Activated naive CD4-positive, alpha-beta T cell treated with anti-CD3 and anti-CD28 coated beads, Interleukin-2, amount 10 ng/mL, durations not matched to agents 7 days and 5 days (primary cell): ENCODE results near the gene CLIC5.
"Not testable (repeated sequence)": the region's sequence is repeated elsewhere in the genome, so short reads cannot be mapped to it uniquely, and the experiment has no call there.

Source experiments
- CTCF ChIA-PET: fragments of 350-600 bp; sonication (Branson Sonifier 250); formaldehyde crosslinking; loops from one replicate; lab custom pipeline; 2021; ENCODE audit warnings: antibody characterized with exemption; lab: Charles Lee
- DNase-seq: peaks from one replicate; pipeline ENCODE4 v3.0.0-alpha.2; 2020
- H3K27ac Mint-ChIP-seq: one replicate; pipeline ENCODE4 v1.8.0; 2021; ENCODE audit warnings: mild to moderate bottlenecking, moderate library complexity, mixed read lengths
- H3K27me3 Mint-ChIP-seq: one replicate; pipeline ENCODE4 v1.8.0; 2021; ENCODE audit warnings: mild to moderate bottlenecking, mixed read lengths
- H3K36me3 Mint-ChIP-seq: one replicate; pipeline ENCODE4 v1.8.0; 2021; ENCODE audit warnings: mixed read lengths
- H3K4me1 Mint-ChIP-seq: one replicate; pipeline ENCODE4 v1.8.0; 2021; ENCODE audit warnings: mixed read lengths
- H3K4me3 Mint-ChIP-seq: one replicate; pipeline ENCODE4 v1.8.0; 2021; ENCODE audit warnings: mild to moderate bottlenecking, moderate library complexity, mixed read lengths
- H3K9me3 Mint-ChIP-seq: one replicate; pipeline ENCODE4 v1.8.0; 2021; ENCODE audit warnings: mixed read lengths

CLIC5 gene

DNA sequence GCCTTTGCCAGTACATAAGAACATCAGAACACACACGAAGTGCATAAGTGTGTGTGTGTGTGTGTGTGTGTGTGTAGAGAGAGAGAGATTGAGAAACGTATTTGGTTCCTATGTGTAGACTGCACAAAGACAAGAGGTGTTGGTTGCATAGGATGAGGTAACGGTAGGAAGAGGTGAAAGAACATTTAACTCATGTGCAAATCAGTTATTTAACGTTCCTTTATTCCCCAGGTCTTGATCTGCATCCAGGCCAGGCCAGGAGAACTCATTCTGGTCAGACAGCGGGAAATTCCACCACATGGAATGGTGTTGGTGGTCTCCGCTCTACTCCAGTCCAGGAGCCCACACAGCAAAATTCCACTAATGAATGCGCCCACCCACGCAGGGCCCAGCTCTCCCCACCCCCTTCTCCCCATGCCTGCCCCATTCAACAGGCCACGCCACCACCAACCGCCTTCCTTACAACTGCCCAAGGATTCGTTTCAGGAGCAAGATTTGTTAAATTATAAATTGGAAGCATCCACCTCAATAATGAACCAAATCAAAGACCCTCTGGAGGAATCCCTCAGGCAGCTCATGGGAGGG is 86.8 kb downstream of the CLIC5 start:
- CTCF ChIA-PET, result interaction anchor here (1.2 kb wide), 1 partner anchor 98 kb away, joined by 3 read pairs; no protein-coding TSS in a partner anchor
- H3K36me3 Mint-ChIP-seq, result no peaks in the 10 kb centered on the region
- no peak for DNase-seq
- no peaks in the 10 kb centered on the region for H3K9me3 Mint-ChIP-seq
- no peaks in the 10 kb centered on the region for H3K27me3 Mint-ChIP-seq
- no peak overlapping the region for H3K4me3 Mint-ChIP-seq
- H3K27ac Mint-ChIP-seq, result no peak overlapping the region
- peaks cover 5% of the 10 kb centered on the region for H3K4me1 Mint-ChIP-seq

- CTCF ChIA-PET, result interaction anchor here (1.2 kb wide), 1 partner anchor 99 kb away, joined by 3 read pairs; no protein-coding TSS in a partner anchor
- H3K27ac Mint-ChIP-seq, result no peak overlapping the region
- H3K36me3 Mint-ChIP-seq, result no peaks in the 10 kb centered on the region
- no peaks in the 10 kb centered on the region for H3K9me3 Mint-ChIP-seq
- no peak overlapping the region for H3K4me3 Mint-ChIP-seq
- peaks cover 13% of the 10 kb centered on the region for H3K4me1 Mint-ChIP-seq
- H3K27me3 Mint-ChIP-seq, result no peaks in the 10 kb centered on the region
- DNase-seq, result no peak
These were observed 88.0 kb downstream of the CLIC5 start for GRCh38 chr6:45927421-45928320.

- peaks cover 20% of the 10 kb centered on the region for H3K4me1 Mint-ChIP-seq
- H3K9me3 Mint-ChIP-seq, H3K27me3 Mint-ChIP-seq, CTCF ChIA-PET, H3K36me3 Mint-ChIP-seq, H3K4me3 Mint-ChIP-seq, DNase-seq, H3K27ac Mint-ChIP-seq: not testable (repeated sequence)
These were observed 89.2 kb downstream of the CLIC5 start for GRCh38 chr6:45926423-45926822.

DNA sequence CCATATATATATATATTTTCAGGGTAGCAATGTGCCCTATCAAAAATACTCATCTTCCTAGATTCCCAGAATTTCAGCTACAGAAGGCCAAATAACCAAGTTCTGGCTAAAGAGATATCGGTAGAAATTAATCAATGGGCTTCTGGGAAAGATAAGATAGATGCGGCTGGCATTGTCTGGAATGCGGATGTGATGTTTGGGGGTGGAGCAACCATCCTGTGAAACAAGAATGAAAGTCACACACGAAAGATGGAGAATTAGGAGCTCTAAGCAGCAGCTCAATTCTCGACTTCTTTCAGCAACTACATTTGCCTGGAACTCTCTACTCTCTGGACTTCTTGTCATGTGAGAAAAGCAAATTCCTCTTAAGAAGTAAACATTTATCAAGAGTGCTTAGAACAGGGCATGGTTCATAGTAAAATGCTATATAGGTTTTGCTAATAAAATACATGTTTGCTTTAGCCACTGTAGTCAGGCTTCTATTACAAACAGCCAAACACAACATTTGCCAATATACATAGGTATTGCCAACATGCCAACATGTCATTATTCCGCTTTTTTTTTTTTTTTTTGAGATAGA is 90.8 kb downstream of the CLIC5 start:
- no peaks in the 10 kb centered on the region for H3K9me3 Mint-ChIP-seq
- H3K27ac Mint-ChIP-seq, result no peak overlapping the region
- no peaks in the 10 kb centered on the region for H3K27me3 Mint-ChIP-seq
- CTCF ChIA-PET, result interaction anchor here (0.9 to 3.7 kb wide), 4 partner anchors 187 to 1449 kb away, joined by 3 to 33 read pairs (median 18); no protein-coding TSS in a partner anchor
- no peaks in the 10 kb centered on the region for H3K36me3 Mint-ChIP-seq
- DNase-seq, result no peak
- peaks cover 22% of the 10 kb centered on the region for H3K4me1 Mint-ChIP-seq
- H3K4me3 Mint-ChIP-seq, result no peak overlapping the region

DNA sequence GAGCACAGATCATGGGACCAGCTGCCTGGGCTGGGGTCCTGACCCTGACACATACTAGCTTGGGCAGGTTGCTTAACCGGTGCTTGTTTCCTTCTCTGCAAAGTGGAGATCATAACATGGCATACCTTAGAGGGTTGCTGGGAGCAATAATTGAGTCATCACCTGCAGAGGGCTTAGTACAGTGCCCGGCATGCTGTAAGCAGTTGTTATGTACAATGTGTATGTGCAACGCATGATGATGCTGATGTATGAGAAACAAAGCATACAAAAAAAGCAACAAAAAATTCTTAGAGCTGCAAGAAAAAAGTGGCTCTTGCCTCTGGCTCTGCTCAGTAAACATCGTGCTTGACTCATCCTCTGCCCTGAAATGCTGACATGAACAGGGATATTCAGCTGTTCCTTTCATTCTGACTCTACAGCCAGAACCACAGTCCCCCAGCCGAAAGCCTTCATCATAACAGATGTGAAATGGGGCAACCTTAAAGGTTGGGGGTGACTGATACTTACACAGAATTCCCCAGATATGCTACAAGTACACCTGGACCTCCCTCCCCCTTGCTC is 91.7 kb downstream of the CLIC5 start:
- Mint-ChIP-seq H3K4me1 (peaks cover 22% of the 10 kb centered on the region), H3K27ac (peak overlapping the region; percentile 8), H3K36me3 (no peaks in the 10 kb centered on the region), H3K9me3 (no peaks in the 10 kb centered on the region), H3K27me3 (no peaks in the 10 kb centered on the region), H3K4me3 (no peak overlapping the region)
- CTCF ChIA-PET, result interaction anchor here (0.7 to 3.7 kb wide), 9 partner anchors 186 to 1454 kb away, joined by 4 to 33 read pairs (median 16); no protein-coding TSS in a partner anchor
- DNase-seq, result no peak

DNA sequence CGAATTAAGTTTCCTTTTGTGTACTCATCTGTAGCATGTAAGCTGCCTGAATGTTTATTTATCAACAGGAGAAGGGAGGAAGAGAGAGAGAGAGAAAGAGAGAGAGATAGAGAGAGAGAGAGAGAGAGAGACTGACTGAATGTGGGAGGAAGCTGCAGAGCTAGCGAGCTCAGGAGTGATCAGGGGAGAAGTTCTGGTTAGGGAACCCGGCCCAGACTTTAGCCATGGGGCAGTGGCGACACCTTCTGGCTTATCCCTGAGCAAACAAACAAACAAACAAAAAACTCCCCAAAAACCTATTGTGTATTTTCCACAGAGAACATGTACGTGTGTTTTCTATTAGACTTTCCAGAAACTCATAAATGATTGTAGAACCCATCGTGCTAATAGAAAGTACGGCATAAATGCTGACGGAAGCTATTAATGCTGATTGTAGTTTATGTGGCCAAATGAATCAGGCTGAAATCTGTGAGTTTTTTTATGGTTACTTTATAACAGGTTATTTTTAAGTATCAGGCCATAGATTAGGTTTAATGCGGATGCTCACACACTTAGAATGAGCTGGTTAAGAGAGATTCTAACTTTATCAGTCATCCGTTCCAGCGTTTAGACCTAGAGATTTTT is 92.8 kb downstream of the CLIC5 start:
- Mint-ChIP-seq H3K9me3 (no peaks in the 10 kb centered on the region), H3K4me3 (no peak overlapping the region), H3K27me3 (no peaks in the 10 kb centered on the region), H3K36me3 (no peaks in the 10 kb centered on the region), H3K4me1 (peaks cover 22% of the 10 kb centered on the region), H3K27ac (peak overlapping the region; percentile 11)
- CTCF ChIA-PET, result interaction anchor here (0.6 to 3.7 kb wide), 43 partner anchors 9 to 1447 kb away, joined by 3 to 33 read pairs (median 4); partner anchors contain the start of gene SUPT3H
- DNase-seq, result peak; percentile 77

GRCh38 chr6:45921691-45922281 is 93.9 kb downstream of the CLIC5 start:
- CTCF ChIA-PET, result interaction anchor here (0.6 to 3.7 kb wide), 31 partner anchors 8 to 1446 kb away, joined by 3 to 33 read pairs (median 4); partner anchors contain the start of gene SUPT3H
- H3K4me1 Mint-ChIP-seq, result peaks cover 22% of the 10 kb centered on the region
- no peaks in the 10 kb centered on the region for H3K36me3 Mint-ChIP-seq
- H3K4me3 Mint-ChIP-seq, result no peak overlapping the region
- H3K9me3 Mint-ChIP-seq, result no peaks in the 10 kb centered on the region
- no peaks in the 10 kb centered on the region for H3K27me3 Mint-ChIP-seq
- no peak overlapping the region for H3K27ac Mint-ChIP-seq
- DNase-seq, result no peak

GRCh38 chr6:45920819-45921511 is 94.7 kb downstream of the CLIC5 start:
- no peak for DNase-seq
- Mint-ChIP-seq H3K4me3 (no peak overlapping the region), H3K36me3 (no peaks in the 10 kb centered on the region), H3K27ac (no peak overlapping the region), H3K4me1 (peaks cover 22% of the 10 kb centered on the region), H3K27me3 (no peaks in the 10 kb centered on the region), H3K9me3 (no peaks in the 10 kb centered on the region)
- CTCF ChIA-PET, result interaction anchor here (0.7 to 3.7 kb wide), 9 partner anchors 10 to 1291 kb away, joined by 3 to 33 read pairs (median 9); partner anchors contain the start of gene SUPT3H

DNA sequence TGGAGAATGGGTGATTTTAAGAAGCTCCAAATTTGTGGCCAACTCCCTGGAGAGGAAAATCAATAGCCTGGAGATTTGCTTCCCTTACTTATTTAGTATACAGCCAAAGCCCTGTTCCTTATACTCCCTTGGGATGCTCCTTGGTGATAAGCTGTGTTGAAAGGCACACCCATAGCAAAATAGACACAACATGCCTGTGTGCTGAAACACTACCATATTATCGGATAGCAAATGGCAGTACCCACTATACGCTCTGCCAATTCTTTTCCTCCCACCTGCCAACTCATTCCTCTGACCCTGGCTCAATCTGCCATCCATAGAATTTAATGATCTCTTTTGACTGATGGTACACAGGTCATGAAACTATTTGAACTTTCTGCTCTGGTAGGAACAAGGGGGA is 98.2 kb downstream of the CLIC5 start:
- Mint-ChIP-seq H3K36me3 (no peaks in the 10 kb centered on the region), H3K4me3 (no peak overlapping the region), H3K27me3 (no peaks in the 10 kb centered on the region), H3K27ac (no peak overlapping the region), H3K9me3 (no peaks in the 10 kb centered on the region), H3K4me1 (peaks cover 7% of the 10 kb centered on the region)
- no peak for DNase-seq
- CTCF ChIA-PET, result no interaction called here

DNA sequence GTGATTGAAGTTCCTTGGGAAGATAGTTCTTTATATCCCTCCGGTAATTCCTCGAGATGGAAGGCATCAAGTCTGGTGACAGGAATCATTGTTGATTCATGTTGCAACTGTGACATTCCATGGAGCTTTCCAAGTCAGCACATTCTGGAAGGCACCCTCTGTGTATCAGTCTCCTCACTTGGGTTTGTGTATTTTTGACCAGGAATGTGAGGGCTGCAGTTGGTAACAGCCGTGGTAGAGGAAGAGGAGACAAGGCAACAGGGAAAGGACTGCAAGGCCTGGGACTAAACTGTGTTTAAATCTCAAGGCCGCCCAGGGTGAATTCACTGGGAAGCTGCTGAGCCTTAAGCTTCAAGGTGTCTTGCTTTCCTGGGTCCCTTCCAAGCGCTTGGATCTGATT is 99.0 kb downstream of the CLIC5 start:
- Mint-ChIP-seq H3K27me3 (no peaks in the 10 kb centered on the region), H3K4me3 (no peak overlapping the region), H3K36me3 (no peaks in the 10 kb centered on the region), H3K9me3 (no peaks in the 10 kb centered on the region), H3K27ac (no peak overlapping the region), H3K4me1 (peaks cover 3% of the 10 kb centered on the region)
- CTCF ChIA-PET, result no interaction called here
- no peak for DNase-seq

- Mint-ChIP-seq H3K4me1 (no peaks in the 10 kb centered on the region), H3K27me3 (no peaks in the 10 kb centered on the region), H3K27ac (no peak overlapping the region), H3K9me3 (no peaks in the 10 kb centered on the region), H3K36me3 (no peaks in the 10 kb centered on the region), H3K4me3 (no peak overlapping the region)
- no peak for DNase-seq
- CTCF ChIA-PET, result no interaction called here
These were observed 99.7 kb downstream of the CLIC5 start for GRCh38 chr6:45915780-45916468.

DNA sequence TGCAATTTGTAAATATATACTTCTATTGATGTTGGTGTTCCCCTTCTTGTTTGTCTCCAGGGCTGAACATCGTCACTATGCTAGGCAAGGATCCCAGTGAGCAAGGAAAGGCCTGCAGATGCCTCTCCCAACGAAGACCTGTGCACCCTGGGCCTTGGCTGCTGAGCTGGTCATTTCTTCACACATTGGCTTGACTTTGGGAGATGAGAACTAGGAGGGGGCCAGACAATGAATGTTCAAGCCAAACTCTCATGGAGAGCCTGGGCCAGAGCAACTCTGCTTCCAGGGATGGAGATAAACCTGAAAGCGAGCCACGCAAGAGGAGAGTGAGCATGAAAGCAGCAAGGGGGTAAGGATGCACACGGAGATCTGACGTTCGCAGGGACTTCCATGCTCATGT is 104.0 kb downstream of the CLIC5 start:
- H3K36me3 Mint-ChIP-seq, result no peaks in the 10 kb centered on the region
- CTCF ChIA-PET, result no interaction called here
- no peak overlapping the region for H3K4me3 Mint-ChIP-seq
- no peaks in the 10 kb centered on the region for H3K9me3 Mint-ChIP-seq
- no peak overlapping the region for H3K27ac Mint-ChIP-seq
- H3K4me1 Mint-ChIP-seq, result no peaks in the 10 kb centered on the region
- DNase-seq, result no peak
- H3K27me3 Mint-ChIP-seq, result no peaks in the 10 kb centered on the region
